GM19099 (cell line): Measurements from ENCODE around the gene ITIH2.

Source experiments
- POLR2A ChIP-seq: IDR thresholded peaks from 3 replicates; pipeline ENCODE4 v1.6.1; 2011; ENCODE audit warnings: low read depth; ENCODE audit not compliant: insufficient read length; ENCODE audit errors: extremely low read depth

The ITIH2 gene

DNA sequence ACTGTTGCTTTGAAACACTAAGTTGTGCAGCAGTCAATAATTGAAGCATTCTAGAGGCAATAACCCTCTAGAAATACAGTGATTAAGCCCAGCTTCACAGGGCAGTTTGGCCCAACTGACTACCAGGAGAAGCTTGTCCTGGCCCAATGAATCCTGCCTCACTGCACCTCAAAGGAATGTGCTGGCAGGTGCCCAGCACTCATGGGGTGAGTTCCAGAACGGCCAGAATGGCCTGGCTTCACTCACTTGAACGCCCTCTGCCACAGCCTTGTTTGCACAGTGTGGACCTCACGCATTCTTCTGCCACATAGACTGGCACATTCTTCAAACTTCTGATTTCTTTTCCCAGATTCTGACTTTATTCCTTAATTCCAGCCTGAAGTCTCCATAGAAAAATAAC lies 6.6 kb upstream of the ITIH2 start:
- no peak for TF ChIP-seq POLR2A

DNA sequence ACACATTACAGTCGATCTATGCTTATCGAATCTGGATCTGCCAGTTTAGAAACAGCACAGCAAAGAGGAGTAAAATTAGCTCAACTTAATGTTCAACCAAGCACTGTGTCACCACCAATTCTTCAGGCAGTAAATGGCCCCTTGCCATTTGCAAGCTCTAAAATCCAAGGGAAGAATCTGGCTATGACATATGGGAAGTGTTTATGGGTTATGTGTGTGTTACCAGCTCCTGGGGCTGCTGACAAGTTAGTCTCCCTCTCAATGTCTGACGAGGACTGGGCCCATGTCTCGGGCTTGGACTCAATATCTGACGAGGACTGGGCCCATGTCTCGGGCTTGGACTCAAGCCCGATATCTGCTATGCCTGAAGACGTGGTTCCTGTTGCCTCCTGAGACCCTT lies 5.7 kb upstream of the ITIH2 start:
- TF ChIP-seq POLR2A, result no peak

DNA sequence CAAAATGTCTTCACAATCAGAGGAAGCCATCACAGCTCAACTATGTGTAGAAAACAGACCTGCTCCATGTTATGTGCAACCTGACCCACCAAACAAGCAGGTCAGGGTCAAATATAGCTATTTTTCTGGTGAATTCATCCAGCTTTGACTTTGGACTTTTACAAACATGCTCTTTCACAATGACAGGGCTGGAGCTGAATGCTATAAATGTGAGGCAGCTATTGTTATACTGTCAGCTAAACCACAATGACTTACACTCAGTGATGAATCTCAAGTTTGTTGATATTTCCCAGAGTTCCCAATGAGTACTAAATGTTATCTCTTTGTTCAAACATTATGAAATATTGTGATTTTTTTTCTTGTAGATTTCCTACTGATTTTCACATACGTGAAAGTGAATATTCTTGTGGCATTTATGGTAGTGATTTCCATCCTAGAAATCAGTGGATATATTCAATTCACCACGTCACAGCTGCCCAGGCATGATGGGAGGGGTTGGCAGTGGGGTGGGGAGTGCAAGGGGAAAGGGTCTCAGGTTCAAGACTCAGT lies 2.5 kb upstream of the ITIH2 start:
- no peak for TF ChIP-seq POLR2A

DNA sequence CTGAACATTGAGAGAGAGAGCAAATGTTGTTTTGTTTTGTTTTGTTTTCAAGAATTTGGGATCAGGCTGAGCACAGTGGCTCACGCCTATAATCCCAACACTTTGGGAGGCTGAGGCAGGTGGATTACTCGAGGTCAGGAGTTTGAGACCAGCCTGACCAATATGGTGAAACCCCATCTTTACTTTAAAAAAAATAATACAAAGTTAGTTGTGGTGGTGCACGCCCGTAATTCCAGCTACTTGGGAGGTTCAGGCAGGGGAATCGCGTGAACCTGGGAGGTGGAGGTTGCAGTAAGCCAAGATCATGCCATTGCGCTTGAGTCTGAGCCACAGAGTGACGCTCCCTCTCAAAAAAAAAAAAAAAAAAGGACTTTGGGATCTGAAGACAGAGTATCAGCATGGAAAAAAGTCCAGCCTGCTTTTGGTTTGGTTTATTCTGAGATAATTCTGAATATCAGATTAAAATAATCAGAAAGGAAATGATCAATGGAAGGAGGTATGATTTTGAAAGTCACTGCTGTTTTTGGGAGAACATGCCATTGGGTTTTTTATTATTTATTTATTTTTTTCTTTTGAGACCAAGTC lies 1.9 kb upstream of the ITIH2 start:
- TF ChIP-seq POLR2A, result no peak

DNA sequence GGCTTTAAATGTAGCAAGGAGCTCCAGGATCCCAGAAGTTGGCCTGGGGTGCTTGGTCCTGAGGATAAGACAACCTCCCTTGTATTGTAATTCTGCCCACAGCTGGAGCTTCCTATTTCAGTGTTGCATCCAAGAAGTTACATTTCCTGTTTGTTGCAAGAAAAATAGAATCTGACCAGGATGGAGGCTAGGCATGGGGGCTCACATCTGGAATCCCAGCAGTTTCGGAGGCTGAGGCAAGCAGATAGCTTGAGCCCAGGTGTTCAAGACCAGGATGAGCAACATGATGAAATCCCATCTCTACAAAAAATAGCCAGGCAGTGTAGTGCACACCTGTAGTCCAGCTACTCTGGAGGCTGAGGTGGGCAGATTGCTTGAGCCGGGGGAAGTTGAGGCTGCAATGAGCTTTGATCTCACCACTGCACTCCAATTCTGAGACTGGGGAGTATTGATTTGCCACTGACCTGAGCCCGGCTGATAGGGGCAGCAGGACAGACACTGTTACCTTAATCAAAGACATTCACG lies 766 bp upstream of the ITIH2 start:
- no peak for TF ChIP-seq POLR2A

DNA sequence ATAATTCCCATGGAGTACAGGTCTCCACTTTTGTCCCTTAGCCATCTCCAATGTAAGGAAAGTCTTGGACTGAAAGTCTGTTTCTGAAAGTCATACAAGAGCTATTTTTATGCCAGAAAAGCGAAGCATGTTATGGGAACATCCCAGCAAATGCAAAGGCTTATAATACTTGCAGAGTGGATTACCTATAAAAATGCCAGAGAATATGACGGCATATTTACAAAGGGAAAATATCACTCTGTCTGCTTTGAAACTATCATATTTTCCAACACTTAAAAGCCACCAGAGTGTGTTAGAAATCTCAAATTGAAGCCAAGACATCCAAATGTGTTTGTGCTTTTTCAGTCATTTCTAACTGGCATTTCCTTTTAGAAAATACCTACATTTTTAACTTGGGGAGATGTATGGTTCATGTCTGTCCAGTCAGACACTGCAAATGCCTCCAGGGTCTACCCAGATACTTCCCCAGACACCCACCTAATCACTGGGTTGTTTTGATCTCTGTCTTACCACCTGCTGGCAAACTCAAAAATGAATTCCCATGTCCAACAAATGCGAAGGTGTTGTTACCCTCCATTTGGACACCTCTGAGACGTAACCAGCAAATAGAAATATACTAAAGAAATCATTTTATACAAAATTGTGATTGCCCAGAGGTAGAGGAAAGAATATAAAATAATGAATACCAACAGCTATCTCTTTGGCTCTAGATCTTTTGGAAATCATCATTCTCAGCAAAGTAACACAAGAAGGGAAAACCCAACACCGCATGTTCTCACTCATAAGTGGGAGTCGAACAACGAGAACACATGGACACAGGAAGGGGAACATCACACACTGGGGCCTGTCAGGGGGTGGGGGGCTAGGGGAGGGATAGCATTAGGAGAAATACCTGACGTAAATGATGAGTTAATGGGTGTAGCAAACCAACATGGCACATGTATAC lies 1.2 kb downstream of the ITIH2 start:
- no peak for TF ChIP-seq POLR2A

DNA sequence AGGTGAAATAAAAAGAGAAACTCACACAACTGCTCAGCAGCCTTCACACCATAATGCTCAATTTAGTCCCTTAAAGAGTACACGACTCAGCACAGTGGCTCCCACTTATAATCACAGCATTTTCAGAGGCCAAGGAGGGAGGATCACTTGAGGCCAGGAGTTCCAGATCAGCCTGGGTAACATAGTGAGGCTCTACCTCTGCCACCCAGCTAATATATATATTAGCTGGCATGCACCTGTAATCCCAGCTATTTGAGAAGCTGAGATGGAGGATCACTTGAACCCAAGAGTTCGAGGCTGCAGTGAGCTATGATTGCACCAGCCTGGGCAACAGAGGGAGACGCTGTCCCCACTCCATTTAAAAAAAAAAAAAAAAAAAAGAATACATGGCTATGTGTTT lies 2.2 kb downstream of the ITIH2 start:
- no peak for TF ChIP-seq POLR2A

DNA sequence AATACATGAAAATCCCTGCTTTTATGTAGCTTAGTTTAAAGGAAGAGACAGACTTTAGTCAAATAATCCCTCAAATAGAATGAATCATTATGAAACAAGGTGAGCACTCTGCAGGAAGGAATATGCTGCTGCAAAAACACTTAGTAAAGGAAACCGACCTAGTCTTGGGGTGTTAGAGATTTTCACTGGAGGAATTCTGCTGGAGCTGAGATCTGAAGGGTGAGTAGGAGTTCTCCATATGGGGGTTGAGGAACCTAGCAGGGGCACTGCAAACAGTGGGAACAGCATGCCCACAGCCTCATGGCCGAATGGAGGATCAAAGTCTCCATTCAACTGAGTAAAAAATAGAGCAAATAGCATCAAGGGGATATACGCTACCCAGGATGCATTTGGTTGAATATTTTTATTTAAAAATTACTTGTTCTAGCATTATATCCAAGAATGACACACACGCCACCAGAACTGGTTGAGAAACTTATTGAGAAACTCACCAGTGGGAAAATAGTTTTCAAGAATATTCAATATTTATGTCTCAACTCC lies 3.5 kb downstream of the ITIH2 start:
- TF ChIP-seq POLR2A, result no peak

DNA sequence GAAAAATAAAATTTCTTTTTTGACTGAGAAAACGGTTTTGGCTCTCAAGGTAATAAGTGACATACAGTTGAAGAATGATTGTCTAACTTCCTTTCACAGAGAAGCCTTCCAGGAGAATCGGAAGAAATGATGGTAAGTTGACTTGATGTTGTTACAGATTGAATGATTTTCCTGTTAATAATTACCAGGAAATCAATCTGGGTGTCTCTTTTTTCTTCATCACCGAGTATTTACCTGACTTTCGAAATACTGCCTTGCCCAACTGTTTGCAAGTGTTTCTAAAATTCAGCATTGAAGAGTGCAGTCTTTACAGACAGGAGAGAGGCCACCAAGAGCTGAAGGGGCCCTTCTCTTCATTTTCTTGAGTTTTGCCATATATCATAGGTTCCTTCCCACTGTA lies 4.0 kb downstream of the ITIH2 start:
- TF ChIP-seq POLR2A, result no peak

DNA sequence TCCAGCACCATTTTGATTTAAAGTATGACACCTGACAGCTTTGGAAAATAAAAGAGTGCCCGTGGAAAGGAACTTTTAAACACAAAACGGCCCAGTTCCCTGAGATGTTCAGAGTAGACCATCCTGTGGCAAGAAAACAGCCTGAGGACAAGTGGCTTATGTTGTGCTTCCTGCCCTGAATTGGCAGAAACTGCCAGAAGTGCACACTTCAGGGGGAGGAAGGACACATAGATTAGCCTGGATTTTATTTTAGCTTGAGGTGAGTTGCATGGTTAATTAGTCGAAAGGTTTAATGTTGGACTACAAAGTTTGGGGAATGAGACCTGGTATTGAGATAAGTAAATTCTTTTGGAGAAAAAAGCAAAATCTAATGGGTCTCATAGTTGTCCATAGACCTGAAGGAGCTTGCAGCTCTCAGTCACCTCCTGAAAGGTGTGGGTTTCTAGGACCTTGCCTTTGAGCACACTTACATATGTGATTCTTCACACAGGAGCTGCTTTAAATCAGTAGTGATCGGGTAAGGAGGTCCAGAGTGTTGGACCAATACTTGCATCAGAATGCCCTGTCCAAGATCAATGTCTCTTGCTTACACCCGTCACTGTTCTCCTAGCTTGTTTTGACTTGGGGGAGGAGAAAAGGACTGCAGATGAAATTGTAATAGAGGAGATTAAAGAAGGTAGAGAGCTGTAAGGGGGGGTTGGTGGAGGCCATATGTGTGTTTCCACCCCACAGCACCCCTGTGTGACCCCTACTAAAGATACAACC lies 4.9 kb downstream of the ITIH2 start:
- TF ChIP-seq POLR2A, result no peak

DNA sequence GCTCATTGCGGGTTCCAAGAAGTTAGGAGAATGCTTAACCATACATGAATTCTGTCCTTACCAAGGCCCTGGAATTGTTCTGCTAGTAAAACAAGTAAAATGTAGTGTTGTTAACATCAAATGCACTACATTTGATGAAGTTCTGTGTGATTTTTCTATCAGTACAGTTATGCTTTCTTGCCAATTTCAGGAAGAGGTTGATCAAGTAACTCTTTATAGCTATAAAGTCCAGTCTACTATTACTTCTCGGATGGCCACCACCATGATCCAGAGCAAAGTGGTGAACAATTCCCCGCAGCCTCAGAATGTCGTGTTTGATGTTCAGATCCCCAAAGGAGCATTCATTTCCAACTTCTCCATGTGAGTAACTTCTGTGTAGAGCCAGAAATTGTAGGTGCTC lies 5.7 kb downstream of the ITIH2 start:
- TF ChIP-seq POLR2A, result no peak

DNA sequence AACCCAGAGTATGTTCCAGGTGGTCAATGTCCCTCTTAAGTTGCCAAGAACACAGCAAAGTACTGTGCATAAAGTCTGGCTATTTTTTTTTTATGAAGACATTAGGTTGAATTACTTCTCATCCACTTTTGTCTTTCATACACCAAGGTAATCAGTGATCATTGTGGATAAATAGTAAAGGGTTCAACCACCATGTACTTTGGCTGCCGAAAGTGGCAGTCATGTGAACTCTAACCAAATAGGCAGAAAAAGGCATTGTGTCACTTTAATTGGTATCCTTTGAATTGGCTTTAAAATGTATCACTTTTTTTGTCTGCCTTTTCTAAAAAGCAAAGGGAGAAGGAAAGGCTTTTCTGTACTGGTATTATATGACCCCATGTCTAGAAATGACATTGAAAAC lies 7.3 kb downstream of the ITIH2 start:
- no peak for TF ChIP-seq POLR2A

DNA sequence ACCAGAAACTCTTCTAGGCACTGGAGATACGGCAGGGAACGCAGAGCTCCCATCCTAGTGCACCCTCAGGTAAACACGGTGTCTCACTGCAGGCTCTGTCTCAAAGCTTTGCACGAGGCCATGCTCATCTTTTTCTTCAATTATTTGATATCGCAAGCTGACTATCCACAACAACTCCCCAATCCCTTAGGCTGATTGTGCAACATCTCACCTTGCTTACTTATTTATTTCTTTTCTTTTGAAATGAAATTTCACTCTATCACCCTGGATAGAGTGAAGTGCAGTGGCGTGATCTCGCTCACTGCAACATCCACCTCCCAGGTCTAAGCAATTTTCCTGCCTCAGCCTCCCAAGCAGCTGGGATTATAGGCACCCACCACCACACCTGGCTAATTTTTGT lies 12.4 kb downstream of the ITIH2 start:
- no peak for TF ChIP-seq POLR2A

DNA sequence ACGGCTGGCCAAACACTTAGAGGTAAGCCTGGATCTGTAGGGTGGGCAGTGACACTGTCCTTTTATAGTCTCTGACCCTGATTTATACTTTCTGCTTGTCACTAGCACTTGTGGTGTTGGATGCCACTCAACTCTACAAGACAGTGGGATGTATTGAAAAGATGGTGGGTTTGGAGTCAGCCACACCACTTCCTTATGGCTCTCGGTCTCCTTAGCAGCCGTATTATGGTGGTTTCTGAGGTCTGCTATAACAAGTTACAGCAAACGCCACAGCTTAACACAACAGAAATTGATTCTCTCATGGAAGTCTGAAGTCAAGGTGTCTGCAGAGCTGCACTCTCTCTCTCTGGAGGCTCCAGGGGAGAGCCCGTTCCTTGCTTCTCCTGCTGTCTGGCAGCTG lies 14.7 kb downstream of the ITIH2 start:
- TF ChIP-seq POLR2A, result no peak

DNA sequence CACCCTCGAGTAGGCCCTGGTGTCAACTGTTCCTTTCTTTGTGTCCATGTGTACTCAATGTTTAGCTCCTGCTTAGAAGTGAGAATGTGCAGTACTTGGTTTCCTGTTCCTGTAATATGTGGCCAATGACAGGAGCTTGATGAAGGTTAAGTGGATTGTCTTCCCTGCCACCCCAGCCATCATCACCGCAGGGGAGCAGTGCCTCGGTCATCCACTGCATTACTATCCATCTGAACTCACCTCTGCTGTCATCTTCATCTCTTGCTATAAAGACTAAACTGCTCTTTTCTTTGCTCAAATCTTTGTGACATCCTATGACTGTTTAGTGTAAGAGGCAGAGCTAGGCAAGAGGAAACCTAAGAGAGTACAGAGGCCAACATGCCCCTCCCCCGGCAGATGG lies 15.6 kb downstream of the ITIH2 start:
- TF ChIP-seq POLR2A, result no peak
